ENCODE measurements around the gene STEAP1.
"Not testable (repeated sequence)": the region's sequence is repeated elsewhere in the genome, so short reads cannot be mapped to it uniquely, and the experiment has no call there.

The STEAP1 gene

GRCh38 chr7:90180011-90180585 is 25.8 kb downstream of the STEAP1 start:
- TF ChIP-seq CTCF (IDR thresholded peaks at IDR 0.05), result no peak
- no peaks in the 10 kb centered on the region for H3K27me3 ChIP-seq
- no peaks in the 10 kb centered on the region for H3K4me1 ChIP-seq
- no peak overlapping the region for H3K4me3 ChIP-seq
- no peaks in the 10 kb centered on the region for H3K36me3 ChIP-seq
- H3K27ac ChIP-seq, result no peak overlapping the region
- no peaks in the 10 kb centered on the region for H3K9me3 ChIP-seq
- no peak for DNase-seq
- intact Hi-C loops (cut with DNase I; ENCODE audit: low total_unique reads), result no loop called here

GRCh38 chr7:90180649-90181048 is 26.4 kb downstream of the STEAP1 start:
- intact Hi-C loops (cut with DNase I; ENCODE audit: low total_unique reads), result no loop called here
- no peak overlapping the region for H3K27ac ChIP-seq
- TF ChIP-seq CTCF (IDR thresholded peaks at IDR 0.05), result no peak
- H3K27me3 ChIP-seq, result no peaks in the 10 kb centered on the region
- H3K4me3 ChIP-seq, result no peak overlapping the region
- H3K4me1 ChIP-seq, result no peaks in the 10 kb centered on the region
- no peaks in the 10 kb centered on the region for H3K9me3 ChIP-seq
- no peaks in the 10 kb centered on the region for H3K36me3 ChIP-seq
- DNase-seq, result no peak

- no peak for DNase-seq
- Histone ChIP-seq H3K9me3 (no peaks in the 10 kb centered on the region), H3K27me3 (no peaks in the 10 kb centered on the region), H3K4me3 (no peak overlapping the region), H3K36me3 (no peaks in the 10 kb centered on the region), H3K4me1 (no peaks in the 10 kb centered on the region), H3K27ac (no peak overlapping the region)
- intact Hi-C loops (cut with DNase I; ENCODE audit: low total_unique reads), result no loop called here
- TF ChIP-seq CTCF (IDR thresholded peaks at IDR 0.05), result no peak
Measured at GRCh38 chr7:90181485-90181884, 27.2 kb downstream of the STEAP1 start.

- H3K27me3 ChIP-seq; DNase-seq; H3K4me3 ChIP-seq; intact Hi-C loops (cut with DNase I; ENCODE audit: low total_unique reads); H3K27ac ChIP-seq; H3K9me3 ChIP-seq; H3K36me3 ChIP-seq; H3K4me1 ChIP-seq: not testable (repeated sequence)
Measured at GRCh38 chr7:90186290-90186689, 32.0 kb downstream of the STEAP1 start.

- Histone ChIP-seq H3K4me3 (no peak overlapping the region), H3K36me3 (no peaks in the 10 kb centered on the region), H3K4me1 (no peaks in the 10 kb centered on the region), H3K27ac (no peak overlapping the region), H3K9me3 (no peaks in the 10 kb centered on the region), H3K27me3 (no peaks in the 10 kb centered on the region)
- intact Hi-C loops (cut with DNase I; ENCODE audit: low total_unique reads), result no loop called here
- no peak for DNase-seq
- no peak for TF ChIP-seq CTCF (IDR thresholded peaks at IDR 0.05)
Measured at GRCh38 chr7:90187507-90188050, 33.3 kb downstream of the STEAP1 start.

GRCh38 chr7:90188281-90188680 is 34.0 kb downstream of the STEAP1 start:
- TF ChIP-seq CTCF (IDR thresholded peaks at IDR 0.05), result no peak
- no peak overlapping the region for H3K4me3 ChIP-seq
- H3K9me3 ChIP-seq, result no peaks in the 10 kb centered on the region
- H3K27ac ChIP-seq, result no peak overlapping the region
- no peaks in the 10 kb centered on the region for H3K36me3 ChIP-seq
- no peaks in the 10 kb centered on the region for H3K27me3 ChIP-seq
- intact Hi-C loops (cut with DNase I; ENCODE audit: low total_unique reads), result no loop called here
- DNase-seq, result no peak
- H3K4me1 ChIP-seq, result peaks cover 0 to 4% (median 0%) of the 10 kb centered on the region in 4 donors
